Neural crest cell (in vitro differentiated cells): Measurements from ENCODE around the gene ARHGDIA. TPM values are rescaled to one million over a fixed set of nuclear protein-coding genes. Genes with fewer than 3 reads are reported as not detected.

Experiments used
- DNase-seq: peaks from one replicate; pipeline ENCODE4 v3.0.0; 2021; ENCODE audit warnings: low read depth, mixed read lengths, low spot score
- H3K27ac Mint-ChIP-seq: one replicate; pipeline ENCODE4 v1.8.0; 2021; ENCODE audit warnings: mild to moderate bottlenecking, mixed read lengths; ENCODE audit not compliant: unreplicated experiment
- H3K27me3 Mint-ChIP-seq: 2 replicates; pipeline ENCODE4 v1.8.0; 2021; ENCODE audit warnings: low read depth, mild to moderate bottlenecking, mixed read lengths
- H3K36me3 Mint-ChIP-seq: 2 replicates; pipeline ENCODE4 v1.8.0; 2021; ENCODE audit warnings: low read depth, mild to moderate bottlenecking, mixed read lengths
- H3K4me1 Mint-ChIP-seq: 2 replicates; pipeline ENCODE4 v1.8.0; 2021; ENCODE audit warnings: mixed read lengths
- H3K4me3 Mint-ChIP-seq: one replicate; pipeline ENCODE4 v1.8.0; 2021; ENCODE audit warnings: mild to moderate bottlenecking, mixed read lengths
- H3K9me3 Mint-ChIP-seq: 2 replicates; pipeline ENCODE4 v1.8.0; 2021; ENCODE audit warnings: mixed read lengths
- total RNA-seq: library from RNA; stranded (reverse); gene quantifications from 2 replicates; pipeline ENCODE4 v1.2.1, GENCODE V29; 2021
- TF ChIP-seq, protein P1 (sequence below): fragments of 200-600 bp; sonication (generic); conservative IDR thresholded peaks from 2 replicates; pipeline ENCODE4 v1.5.0; 2021; ENCODE audit warnings: antibody characterized with exemption, mild to moderate bottlenecking

Gene ARHGDIA
- total RNA-seq, 1 donor from 2014 or later, result 405 TPM

DNA sequence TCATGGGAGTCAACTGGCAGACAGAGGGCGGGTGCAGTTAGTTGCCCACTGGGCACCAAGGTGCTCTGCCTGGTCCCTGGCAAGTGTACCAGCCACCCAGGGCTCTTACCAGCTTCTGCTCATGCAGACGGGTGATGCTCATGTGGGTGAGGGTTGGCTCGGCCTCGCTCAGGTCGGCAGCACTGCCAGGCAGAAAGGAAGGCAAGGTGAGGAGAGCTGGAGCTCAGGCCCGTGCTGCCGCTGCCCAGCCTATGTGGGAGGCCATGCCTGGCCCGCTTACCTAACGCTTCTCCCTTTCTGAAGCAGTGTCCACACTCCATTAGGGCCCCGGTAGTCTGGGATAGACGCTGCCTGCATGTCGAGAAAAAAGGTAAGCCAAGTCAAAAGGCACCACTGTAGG, 44.2 kb upstream of the ARHGDIA start:
- H3K27me3 Mint-ChIP-seq, result no peaks in the 10 kb centered on the region
- no peaks in the 10 kb centered on the region for H3K9me3 Mint-ChIP-seq
- TF ChIP-seq, protein P1, sequence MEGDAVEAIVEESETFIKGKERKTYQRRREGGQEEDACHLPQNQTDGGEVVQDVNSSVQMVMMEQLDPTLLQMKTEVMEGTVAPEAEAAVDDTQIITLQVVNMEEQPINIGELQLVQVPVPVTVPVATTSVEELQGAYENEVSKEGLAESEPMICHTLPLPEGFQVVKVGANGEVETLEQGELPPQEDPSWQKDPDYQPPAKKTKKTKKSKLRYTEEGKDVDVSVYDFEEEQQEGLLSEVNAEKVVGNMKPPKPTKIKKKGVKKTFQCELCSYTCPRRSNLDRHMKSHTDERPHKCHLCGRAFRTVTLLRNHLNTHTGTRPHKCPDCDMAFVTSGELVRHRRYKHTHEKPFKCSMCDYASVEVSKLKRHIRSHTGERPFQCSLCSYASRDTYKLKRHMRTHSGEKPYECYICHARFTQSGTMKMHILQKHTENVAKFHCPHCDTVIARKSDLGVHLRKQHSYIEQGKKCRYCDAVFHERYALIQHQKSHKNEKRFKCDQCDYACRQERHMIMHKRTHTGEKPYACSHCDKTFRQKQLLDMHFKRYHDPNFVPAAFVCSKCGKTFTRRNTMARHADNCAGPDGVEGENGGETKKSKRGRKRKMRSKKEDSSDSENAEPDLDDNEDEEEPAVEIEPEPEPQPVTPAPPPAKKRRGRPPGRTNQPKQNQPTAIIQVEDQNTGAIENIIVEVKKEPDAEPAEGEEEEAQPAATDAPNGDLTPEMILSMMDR, result no peak
- peaks cover 12% of the 10 kb centered on the region for H3K4me1 Mint-ChIP-seq
- no peak for DNase-seq
- H3K4me3 Mint-ChIP-seq, result peak overlapping the region; percentile 83
- H3K27ac Mint-ChIP-seq, result no peak overlapping the region
- H3K36me3 Mint-ChIP-seq, result peaks cover 7% of the 10 kb centered on the region

DNA sequence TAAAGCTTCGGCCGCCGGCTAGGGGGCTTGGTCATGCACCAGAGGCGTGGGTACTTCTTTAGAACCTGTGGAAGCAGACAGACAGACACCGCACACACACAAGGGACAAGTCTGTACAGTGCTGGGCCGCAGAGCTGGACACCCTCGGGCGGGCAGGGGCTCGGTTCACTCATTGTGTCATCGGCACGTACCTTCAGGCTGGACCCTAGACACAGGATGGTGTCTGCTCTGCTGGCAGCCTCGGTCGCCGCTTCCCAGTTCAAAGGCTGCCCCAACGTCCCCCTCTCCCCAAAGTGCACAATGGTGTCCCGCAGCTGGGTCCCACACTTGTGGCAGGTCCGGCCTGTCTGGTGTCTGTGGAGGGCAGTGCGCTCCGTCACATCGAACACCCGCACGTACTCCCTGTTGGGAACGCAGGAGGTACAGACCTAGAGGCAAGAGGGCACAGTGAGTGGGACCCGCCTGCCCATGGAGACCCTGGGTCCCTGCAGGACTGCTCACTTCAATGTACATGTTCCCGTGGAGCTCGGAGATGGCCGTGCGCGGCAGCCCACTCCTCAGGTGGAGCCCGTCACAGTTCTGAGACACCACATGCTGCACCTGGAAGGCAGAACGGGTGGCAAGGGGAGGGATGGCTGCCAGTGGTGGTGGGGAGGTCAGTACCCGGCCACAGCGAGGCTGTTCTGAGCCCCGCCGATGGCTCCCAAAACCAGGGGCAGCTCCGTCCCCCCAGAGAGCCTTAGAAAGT, 43.1 kb upstream of the ARHGDIA start:
- Mint-ChIP-seq H3K9me3 (no peaks in the 10 kb centered on the region), H3K4me1 (peaks cover 18% of the 10 kb centered on the region), H3K4me3 (peak overlapping the region; percentile 31), H3K36me3 (peaks cover 7% of the 10 kb centered on the region), H3K27me3 (no peaks in the 10 kb centered on the region), H3K27ac (no peak overlapping the region)
- TF ChIP-seq, protein P1, result no peak
- no peak for DNase-seq

DNA sequence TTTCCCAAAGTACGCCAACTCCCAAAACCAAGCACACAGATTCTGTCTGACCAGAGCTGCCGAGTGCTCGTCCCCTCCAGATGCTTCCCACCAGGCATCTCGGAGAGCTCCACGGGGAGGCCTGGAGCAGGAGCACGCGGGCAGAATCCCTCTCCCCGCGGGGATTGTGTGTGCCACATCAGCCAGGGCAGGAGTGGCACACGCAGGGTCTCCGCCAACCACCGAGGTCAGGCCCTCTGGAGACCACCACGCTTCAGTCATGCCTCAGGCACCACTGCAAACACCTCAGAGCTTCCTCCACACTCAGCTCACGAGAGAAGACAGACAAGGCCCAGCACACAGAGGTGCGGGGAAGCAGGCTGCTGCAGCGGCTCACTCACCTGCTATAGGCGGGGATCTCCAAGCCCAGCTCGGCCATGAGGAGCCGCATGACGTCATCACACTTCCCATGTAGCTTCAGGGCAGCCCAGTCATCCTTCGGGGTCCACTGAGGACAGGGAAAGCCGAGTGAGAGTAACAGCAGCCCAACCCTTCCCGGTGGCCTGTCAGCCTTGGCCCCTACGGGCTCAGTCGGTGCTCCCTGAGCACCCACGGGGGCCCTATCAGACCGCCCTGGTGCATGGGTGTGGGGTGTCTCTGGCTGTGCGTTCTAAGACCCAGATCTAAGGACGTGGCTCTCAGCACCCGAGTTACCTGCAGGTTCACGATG, 42.4 kb upstream of the ARHGDIA start:
- DNase-seq, result no peak
- TF ChIP-seq, protein P1, result no peak
- H3K27me3 Mint-ChIP-seq, result no peaks in the 10 kb centered on the region
- peak overlapping the region; percentile 86 for H3K4me3 Mint-ChIP-seq
- H3K9me3 Mint-ChIP-seq, result no peaks in the 10 kb centered on the region
- H3K27ac Mint-ChIP-seq, result peak overlapping the region; percentile 52
- H3K36me3 Mint-ChIP-seq, result peaks cover 7% of the 10 kb centered on the region
- H3K4me1 Mint-ChIP-seq, result peaks cover 18% of the 10 kb centered on the region

DNA sequence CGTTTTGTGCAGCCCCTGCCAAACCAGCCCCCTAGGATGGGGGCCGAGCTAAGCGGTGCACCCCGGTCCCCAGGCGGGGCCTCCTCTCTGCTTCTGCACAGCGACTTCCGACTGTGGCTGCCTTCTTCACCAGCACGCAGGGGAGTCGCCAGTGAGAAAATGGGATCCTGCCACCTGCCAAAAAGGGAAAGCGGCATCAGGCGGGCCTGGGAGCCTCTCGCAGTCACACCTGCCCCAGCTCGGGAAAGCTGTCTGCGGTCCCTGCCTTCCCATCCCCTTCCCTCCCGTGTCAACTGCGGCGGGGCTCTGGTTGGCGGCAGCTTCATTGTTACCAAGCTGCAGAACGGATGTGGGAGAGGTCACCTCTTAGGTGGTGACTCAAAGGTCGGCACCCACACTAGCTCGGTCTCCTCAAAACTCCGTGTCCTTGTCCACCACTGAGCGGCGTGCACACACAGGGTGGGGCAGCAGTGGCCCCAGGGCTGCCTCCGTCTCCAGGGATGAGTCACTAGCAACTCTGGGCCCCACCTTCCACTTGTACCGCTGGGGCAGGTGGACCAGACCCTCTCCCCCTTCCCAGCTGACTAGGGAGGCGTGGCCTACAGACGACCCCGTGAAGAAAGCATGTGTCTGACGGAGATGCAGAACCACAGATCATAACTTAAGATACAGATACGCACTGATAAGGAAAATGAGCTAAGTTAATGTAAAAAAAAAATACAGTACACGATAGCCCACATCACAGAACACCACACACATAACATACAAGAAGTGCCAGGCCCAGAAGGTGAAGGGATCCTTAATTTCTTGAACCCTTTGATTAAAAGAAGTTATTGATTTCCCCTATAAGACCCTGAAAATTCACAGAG, 41.5 kb upstream of the ARHGDIA start:
- Mint-ChIP-seq H3K36me3 (peaks cover 7% of the 10 kb centered on the region), H3K27me3 (no peaks in the 10 kb centered on the region), H3K4me3 (peak overlapping the region; percentile 86), H3K27ac (peak overlapping the region; percentile 62), H3K9me3 (no peaks in the 10 kb centered on the region), H3K4me1 (peaks cover 18% of the 10 kb centered on the region)
- DNase-seq, result no peak
- TF ChIP-seq, protein P1, result no peak

DNA sequence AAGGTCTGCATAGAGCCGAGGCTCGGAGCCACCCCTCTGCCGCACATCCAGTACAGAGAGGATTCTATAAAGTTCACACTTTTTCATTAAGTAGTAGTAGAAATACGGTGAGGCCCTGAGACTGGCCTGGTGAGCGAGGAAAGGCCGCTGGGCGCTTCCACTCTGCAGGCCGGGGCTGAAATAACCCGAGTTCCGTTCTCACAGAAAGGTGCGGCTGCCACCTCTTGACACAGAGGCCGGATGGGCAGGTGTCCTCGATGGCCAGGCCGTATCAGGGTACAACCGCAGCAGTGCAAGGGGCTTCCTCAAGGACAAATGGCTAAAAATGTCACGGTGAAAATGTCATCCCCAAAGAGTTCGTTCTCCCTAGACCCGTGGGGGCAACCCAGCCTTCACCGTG, 40.8 kb upstream of the ARHGDIA start:
- Mint-ChIP-seq H3K4me1 (peaks cover 13% of the 10 kb centered on the region), H3K27ac (no peak overlapping the region), H3K9me3 (no peaks in the 10 kb centered on the region), H3K27me3 (no peaks in the 10 kb centered on the region), H3K36me3 (peaks cover 7% of the 10 kb centered on the region), H3K4me3 (peak overlapping the region; percentile 86)
- no peak for DNase-seq
- TF ChIP-seq, protein P1, result no peak
